ENCODE measurements around the gene CTSS. TPM values are rescaled to one million over a fixed set of nuclear protein-coding genes. Genes with fewer than 3 reads are reported as not detected.
"Not testable (repeated sequence)": the region's sequence is repeated elsewhere in the genome, so short reads cannot be mapped to it uniquely, and the experiment has no call there.

The CTSS gene
- polyA plus RNA-seq, 1 experiment, result 1.1 TPM

DNA sequence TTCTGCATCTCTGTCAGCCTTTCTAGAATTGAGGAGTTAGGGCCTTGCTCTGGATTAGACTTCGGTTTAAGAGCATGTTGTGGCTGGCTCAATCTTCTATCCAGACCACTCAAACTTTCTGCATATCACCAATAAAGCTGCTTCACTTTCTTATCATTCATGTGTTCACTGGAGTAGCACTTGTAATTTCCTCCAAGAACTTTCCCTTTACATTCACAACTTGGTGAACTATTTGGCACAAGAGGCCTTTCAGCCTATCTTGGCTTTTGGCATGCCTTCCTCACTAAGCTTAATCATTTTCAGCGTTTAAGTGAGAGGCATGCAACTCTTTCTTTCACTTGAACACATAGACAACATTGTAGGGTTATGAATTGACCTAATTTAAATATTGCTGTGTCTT is 41.2 kb downstream of the CTSS start:
- no peak overlapping the region for H3K4me3 ChIP-seq (ENCODE audit: low read depth, low read length)
- POLR2A ChIA-PET, result no interaction called here
- no peak for DNase-seq (ENCODE audit: low read depth)
- TF ChIP-seq CTCF (IDR thresholded peaks at IDR 0.05; ENCODE audit: insufficient read depth, low read depth, low read length), result no peak
- CTCF ChIA-PET, result interaction anchor here (1.4 kb wide), 1 partner anchor 12 kb away, joined by 3 read pairs; no protein-coding TSS in a partner anchor
- H3K36me3 ChIP-seq (ENCODE audit: control insufficient read depth, insufficient read depth, low read length), result no peaks in the 10 kb centered on the region
- no peaks in the 10 kb centered on the region for H3K27me3 ChIP-seq (ENCODE audit: control insufficient read depth, insufficient read depth, low read length)

GRCh38 chr1:150720703-150721102 is 44.9 kb downstream of the CTSS start, which contains the start of gene HORMAD1:
TSS of gene HORMAD1 (minus strand) at chr1:150720895. CDS start at chr1:150719505, 1,390 bp downstream.
- POLR2A ChIA-PET, result no interaction called here
- TF ChIP-seq CTCF (IDR thresholded peaks at IDR 0.05; ENCODE audit: insufficient read depth, low read depth, low read length), result no peak
- H3K36me3 ChIP-seq (ENCODE audit: control insufficient read depth, insufficient read depth, low read length), result no peaks in the 10 kb centered on the region
- CTCF ChIA-PET, result no interaction called here
- no peak for DNase-seq (ENCODE audit: low read depth)
- H3K27me3 ChIP-seq (ENCODE audit: control insufficient read depth, insufficient read depth, low read length), result no peaks in the 10 kb centered on the region
- no peak within 1 kb of the TSS for H3K4me3 ChIP-seq (ENCODE audit: low read depth, low read length)

DNA sequence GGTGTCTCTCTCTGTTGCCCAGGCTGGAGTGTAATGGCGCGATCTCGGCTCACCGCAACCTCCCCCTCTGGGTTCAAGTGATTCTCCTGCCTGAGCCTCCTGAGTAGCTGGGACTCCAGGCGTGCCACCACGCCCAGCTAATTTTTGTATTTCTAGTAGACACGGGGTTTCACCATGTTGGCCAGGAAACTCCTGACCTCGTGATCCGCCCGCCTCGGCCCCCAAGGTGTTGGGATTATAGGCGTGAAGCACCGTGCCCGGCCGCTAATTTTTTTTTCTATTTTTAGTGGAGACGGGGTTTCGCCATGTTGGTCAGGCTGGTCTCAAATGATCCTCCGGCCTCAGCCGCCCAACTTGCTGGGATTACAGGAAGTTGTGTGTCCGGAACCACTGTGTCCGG is 45.5 kb downstream of the CTSS start:
- CTCF ChIA-PET, result interaction anchor here (0.6 kb wide), 1 partner anchor 35 kb away, joined by 3 read pairs; no protein-coding TSS in a partner anchor
- POLR2A ChIA-PET, result no interaction called here
- no peak for DNase-seq (ENCODE audit: low read depth)
- TF ChIP-seq CTCF (IDR thresholded peaks at IDR 0.05; ENCODE audit: insufficient read depth, low read depth, low read length), result no peak
- no peaks in the 10 kb centered on the region for H3K36me3 ChIP-seq (ENCODE audit: control insufficient read depth, insufficient read depth, low read length)
- H3K27me3 ChIP-seq (ENCODE audit: control insufficient read depth, insufficient read depth, low read length), result no peaks in the 10 kb centered on the region
- H3K4me3 ChIP-seq (ENCODE audit: low read depth, low read length), result no peak overlapping the region

- POLR2A ChIA-PET, result no interaction called here
- Histone ChIP-seq H3K27me3 (ENCODE audit: control insufficient read depth, insufficient read depth, low read length) (no peaks in the 10 kb centered on the region), H3K36me3 (ENCODE audit: control insufficient read depth, insufficient read depth, low read length) (no peaks in the 10 kb centered on the region), H3K4me3 (ENCODE audit: low read depth, low read length) (no peak overlapping the region)
- CTCF ChIA-PET, result interaction anchor here (1.0 kb wide), 1 partner anchor 9 kb away, joined by 3 read pairs; no protein-coding TSS in a partner anchor
- no peak for DNase-seq (ENCODE audit: low read depth)
- no peak for TF ChIP-seq CTCF (IDR thresholded peaks at IDR 0.05; ENCODE audit: insufficient read depth, low read depth, low read length)
Measured at GRCh38 chr1:150718225-150718891, 47.2 kb downstream of the CTSS start.

GRCh38 chr1:150709031-150709430 is 56.5 kb downstream of the CTSS start:
- CTCF ChIA-PET, POLR2A ChIA-PET: not testable (repeated sequence)

DNA sequence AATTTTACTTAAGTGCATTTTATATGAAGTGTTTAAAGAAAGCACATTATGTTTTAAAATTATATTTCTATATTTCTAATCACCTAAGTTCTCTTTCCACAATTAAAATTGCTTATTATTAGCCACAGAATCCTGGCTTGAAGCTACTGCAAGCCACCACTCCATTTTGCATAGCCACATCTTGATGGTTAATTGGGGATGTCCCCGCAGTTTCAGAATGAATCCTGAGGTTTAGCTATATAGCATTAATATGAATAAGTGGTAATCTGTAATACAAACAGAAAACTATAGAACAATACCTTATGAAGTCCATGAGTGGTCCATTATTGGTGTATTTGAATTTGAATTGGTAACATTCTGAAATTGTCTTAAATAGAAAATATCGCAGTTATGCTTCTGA is 57.0 kb downstream of the CTSS start:
- CTCF ChIA-PET, result no interaction called here

More at GRCh38 chr1:150709031-150709430, 56.5 kb downstream of the CTSS start:
- not testable (repeated sequence) for H3K27me3 ChIP-seq (ENCODE audit: control insufficient read depth, insufficient read depth, low read length); H3K36me3 ChIP-seq (ENCODE audit: control insufficient read depth, insufficient read depth, low read length); DNase-seq (ENCODE audit: low read depth); H3K4me3 ChIP-seq (ENCODE audit: low read depth, low read length)

More for the DNA sequence above, 57.0 kb downstream of the CTSS start:
- Histone ChIP-seq H3K36me3 (ENCODE audit: control insufficient read depth, insufficient read depth, low read length) (no peaks in the 10 kb centered on the region), H3K27me3 (ENCODE audit: control insufficient read depth, insufficient read depth, low read length) (no peaks in the 10 kb centered on the region), H3K4me3 (ENCODE audit: low read depth, low read length) (no peak overlapping the region)
- POLR2A ChIA-PET, result no interaction called here
- no peak for DNase-seq (ENCODE audit: low read depth)
- no peak for TF ChIP-seq CTCF (IDR thresholded peaks at IDR 0.05; ENCODE audit: insufficient read depth, low read depth, low read length)
